T-cell (primary cell): ENCODE data around the gene GAS2L1. TPM values are rescaled to one million over a fixed set of nuclear protein-coding genes. Genes with fewer than 3 reads are reported as not detected.

Experiments used
- ATAC-seq, 4 experiments: fragments of 200-7000 bp in 3 of 4; fragments of 150-1000 bp in 1 of 4; cut with Tn5 transposase; replicated peaks in 1 of 4; 1 replicate in 3 of 4; 2 replicates in 1 of 4; pipeline ENCODE4 v1.10.0; 2021; ENCODE audit warnings: moderate library complexity in 3 of 4, mild to moderate bottlenecking in 2 of 4, moderate number of reproducible peaks in 1 of 4
- CTCF ChIA-PET, 2 donors: fragments of 300-600 bp; sonication (Branson Sonifier 250); formaldehyde crosslinking; loops; one replicate each; lab custom pipeline; 2022; ENCODE audit warnings: antibody characterized with exemption in 2 of 2; lab: Charles Lee
- POLR2A ChIA-PET, 2 donors: fragments of 300-600 bp; sonication (Branson Sonifier 250); formaldehyde crosslinking; loops; one replicate each; lab custom pipeline; 2022; ENCODE audit warnings: antibody characterized with exemption in 2 of 2; lab: Charles Lee
- DNase-seq, 35 experiments: peaks; one replicate each; pipeline versions ENCODE4 v3.0.0 to v3.0.0-alpha.2; 2013 to 2023
- H3K27ac ChIP-seq: one replicate; pipeline ENCODE4 v1.5.1; 2013; ENCODE audit warnings: low read length
- H3K27me3 ChIP-seq, 2 experiments: replicated peaks in 1 of 2; 1 replicate in 1 of 2; 2 replicates in 1 of 2; pipeline versions ENCODE4 v1.6.1 to v1.7.0; 2013; ENCODE audit warnings: low read length in 1 of 2, mixed read lengths in 1 of 2; ENCODE audit not compliant: control insufficient read depth in 2 of 2, insufficient read depth in 2 of 2; ENCODE audit errors: extremely low read depth in 1 of 2
- H3K36me3 ChIP-seq, 2 donors: 1 replicate in 1 of 2; 2 replicates in 1 of 2; pipeline versions ENCODE4 v1.6.1 to v1.7.0; 2013; ENCODE audit warnings: low read length in 1 of 2; ENCODE audit not compliant: control insufficient read depth in 2 of 2, insufficient read depth in 1 of 2; ENCODE audit errors: extremely low read depth in 1 of 2
- H3K4me1 ChIP-seq, 2 experiments: 1 replicate in 1 of 2; 2 replicates in 1 of 2; pipeline versions ENCODE4 v1.6.1 to v1.7.0; 2013; ENCODE audit warnings: low read length in 2 of 2, mixed read lengths in 1 of 2; ENCODE audit not compliant: insufficient read depth in 2 of 2, control insufficient read depth in 1 of 2; ENCODE audit errors: extremely low read depth in 1 of 2
- H3K4me3 ChIP-seq, 2 donors: 1 replicate in 1 of 2; 2 replicates in 1 of 2; pipeline versions ENCODE4 v1.5.1 to v1.7.0; 2013; ENCODE audit warnings: mild to moderate bottlenecking in 2 of 2, low read length in 1 of 2, moderate library complexity in 1 of 2; ENCODE audit not compliant: control insufficient read depth in 1 of 2; ENCODE audit errors: extremely low read depth in 1 of 2
- H3K9me3 ChIP-seq: 2 replicates; pipeline ENCODE4 v1.7.0; 2013
- H3K27ac Mint-ChIP-seq, 2 donors: one replicate each; pipeline ENCODE4 v1.8.0; 2020 to 2021; ENCODE audit warnings: mild to moderate bottlenecking in 2 of 2, mixed read lengths in 2 of 2
- H3K27me3 Mint-ChIP-seq, 2 donors: one replicate each; pipeline ENCODE4 v1.8.0; 2021 to 2022; ENCODE audit warnings: mixed read lengths in 2 of 2
- H3K36me3 Mint-ChIP-seq: one replicate; pipeline ENCODE4 v1.8.0; 2021; ENCODE audit warnings: mixed read lengths
- H3K4me1 Mint-ChIP-seq, 3 donors: one replicate each; pipeline ENCODE4 v1.8.0; 2020 to 2022; ENCODE audit warnings: mixed read lengths in 3 of 3, mild to moderate bottlenecking in 1 of 3
- H3K4me3 Mint-ChIP-seq, 3 donors: one replicate each; pipeline ENCODE4 v1.8.0; 2020 to 2022; ENCODE audit warnings: mild to moderate bottlenecking in 3 of 3, mixed read lengths in 3 of 3, moderate library complexity in 3 of 3
- H3K9me3 Mint-ChIP-seq, 3 donors: one replicate each; pipeline ENCODE4 v1.8.0; 2020 to 2022; ENCODE audit warnings: mixed read lengths in 3 of 3
- WGBS: methylation state at CpG from one replicate; pipeline ENCODE4 v1.1.5; 2013; ENCODE audit warnings: missing lambda C conversion rate; ENCODE audit not compliant: insufficient coverage; 5-methylcytosine and 5-hydroxymethylcytosine counted together
- total RNA-seq, 35 experiments: library from RNA in 6 of 35; stranded (reverse) in 6 of 35; fragments of 120-200 nt in 1 of 35; gene quantifications; one replicate each; pipeline versions ENCODE4 v1.2.1 to v1.2.4 and lab custom pipeline; 2013 to 2026

GAS2L1 gene
- total RNA-seq, 5 donors from 2014 or later (not counting 1 experiment from before 2014, with no cell fraction given), result 0.53 to 1.2 (median 0.85) TPM

GRCh38 chr22:29290061-29290460 lies 16.4 kb upstream of the GAS2L1 start:
- Histone ChIP-seq H3K27me3 (no peaks in the 10 kb centered on the region), H3K4me1 (no peaks in the 10 kb centered on the region), H3K36me3 (peaks cover 5 to 91% of the 10 kb centered on the region in 2 donors), H3K27ac (no peak overlapping the region), H3K4me3 (no peak overlapping the region), H3K9me3 (no peaks in the 10 kb centered on the region)
- Mint-ChIP-seq H3K36me3 (peaks cover 56% of the 10 kb centered on the region), H3K27ac (no peak overlapping the region), H3K4me1 (peaks cover 15 to 23% (median 19%) of the 10 kb centered on the region in 3 donors), H3K9me3 (no peaks in the 10 kb centered on the region), H3K27me3 (no peaks in the 10 kb centered on the region), H3K4me3 (no peak overlapping the region)
- no CpG with 5 or more reads among the region's 5 CpGs for WGBS
- DNase-seq, result no peak
- ChIA-PET CTCF (no interaction called here), POLR2A (no interaction called here)
- ATAC-seq, result no peak

GRCh38 chr22:29291215-29291614 lies 15.2 kb upstream of the GAS2L1 start:
- 100% methylated on average over 1 of the region's 7 CpGs for WGBS
- no peaks in the 10 kb centered on the region for H3K27me3 ChIP-seq
- H3K4me3 ChIP-seq, result no peak overlapping the region
- Mint-ChIP-seq H3K9me3 (no peaks in the 10 kb centered on the region), H3K4me3 (no peak overlapping the region), H3K36me3 (peaks cover 57% of the 10 kb centered on the region), H3K27ac (no peak overlapping the region), H3K4me1 (peaks cover 10 to 23% (median 17%) of the 10 kb centered on the region in 3 donors), H3K27me3 (no peaks in the 10 kb centered on the region)
- ChIA-PET POLR2A (no interaction called here), CTCF (no interaction called here)
- ATAC-seq (no peak), DNase-seq (no peak)
- no peaks in the 10 kb centered on the region for H3K4me1 ChIP-seq
- H3K36me3 ChIP-seq, result peaks cover 13 to 93% of the 10 kb centered on the region in 2 donors
- no peaks in the 10 kb centered on the region for H3K9me3 ChIP-seq
- no peak overlapping the region for H3K27ac ChIP-seq

GRCh38 chr22:29292379-29292778 lies 14.1 kb upstream of the GAS2L1 start:
- no peak for DNase-seq
- Histone ChIP-seq H3K4me3 (no peak overlapping the region), H3K4me1 (no peaks in the 10 kb centered on the region), H3K9me3 (no peaks in the 10 kb centered on the region), H3K36me3 (peaks cover 17 to 95% of the 10 kb centered on the region in 2 donors), H3K27ac (no peak overlapping the region), H3K27me3 (no peaks in the 10 kb centered on the region)
- Mint-ChIP-seq H3K36me3 (peaks cover 54% of the 10 kb centered on the region), H3K4me1 (peaks cover 10 to 16% (median 12%) of the 10 kb centered on the region in 3 donors), H3K27ac (no peak overlapping the region), H3K4me3 (no peak overlapping the region), H3K27me3 (no peaks in the 10 kb centered on the region), H3K9me3 (no peaks in the 10 kb centered on the region)
- ChIA-PET CTCF (no interaction called here), POLR2A (no interaction called here)
- ATAC-seq, result no peak

GRCh38 chr22:29298641-29299040 lies 7.8 kb upstream of the GAS2L1 start:
- Histone ChIP-seq H3K27me3 (no peaks in the 10 kb centered on the region), H3K36me3 (peaks cover 21 to 69% of the 10 kb centered on the region in 2 donors), H3K9me3 (no peaks in the 10 kb centered on the region), H3K27ac (no peak overlapping the region), H3K4me1 (no peaks in the 10 kb centered on the region), H3K4me3 (no peak overlapping the region)
- ATAC-seq, result no peak
- CTCF ChIA-PET, result no interaction called here
- no peak overlapping the region for H3K27ac Mint-ChIP-seq
- peaks cover 0 to 2% (median 0%) of the 10 kb centered on the region in 3 donors for H3K4me1 Mint-ChIP-seq
- peaks cover 42% of the 10 kb centered on the region for H3K36me3 Mint-ChIP-seq
- DNase-seq, result no peak
- POLR2A ChIA-PET, result no interaction called here
- no peak overlapping the region for H3K4me3 Mint-ChIP-seq
- H3K9me3 Mint-ChIP-seq, result no peaks in the 10 kb centered on the region
- no CpG with 5 or more reads among the region's 8 CpGs for WGBS
- H3K27me3 Mint-ChIP-seq, result no peaks in the 10 kb centered on the region

GRCh38 chr22:29299136-29299900 lies 7.1 kb upstream of the GAS2L1 start:
- WGBS, result 85% methylated on average over 17 of the region's 19 CpGs
- no peak overlapping the region for H3K4me3 Mint-ChIP-seq
- peaks cover 0 to 2% (median 0%) of the 10 kb centered on the region in 3 donors for H3K4me1 Mint-ChIP-seq
- H3K4me3 ChIP-seq, result no peak overlapping the region
- no peaks in the 10 kb centered on the region for H3K27me3 Mint-ChIP-seq
- peaks cover 21 to 64% of the 10 kb centered on the region in 2 donors for H3K36me3 ChIP-seq
- H3K27ac ChIP-seq, result no peak overlapping the region
- peak overlapping the region in 1 of 2 donors; percentile 20 for H3K27ac Mint-ChIP-seq
- H3K9me3 ChIP-seq, result no peaks in the 10 kb centered on the region
- peaks cover 0 to 4% of the 10 kb centered on the region in 2 experiments for H3K27me3 ChIP-seq
- ChIA-PET POLR2A (interaction anchor here in 1 of 2 donors (0.7 kb wide), 1 partner anchor 12 kb away, joined by 3 read pairs; no protein-coding TSS in a partner anchor), CTCF (no interaction called here)
- ATAC-seq (no peak), DNase-seq (no peak)
- no peaks in the 10 kb centered on the region for H3K9me3 Mint-ChIP-seq
- H3K4me1 ChIP-seq, result no peaks in the 10 kb centered on the region
- H3K36me3 Mint-ChIP-seq, result peaks cover 42% of the 10 kb centered on the region

- CTCF ChIA-PET, result no interaction called here
- POLR2A ChIA-PET, result no interaction called here
- Mint-ChIP-seq H3K9me3 (no peaks in the 10 kb centered on the region), H3K27ac (no peak overlapping the region), H3K36me3 (peaks cover 42% of the 10 kb centered on the region), H3K4me1 (peaks cover 0 to 4% (median 0%) of the 10 kb centered on the region in 3 donors), H3K27me3 (peaks cover 6 to 7% of the 10 kb centered on the region in 2 donors), H3K4me3 (no peak overlapping the region)
- Histone ChIP-seq H3K4me3 (no peak overlapping the region), H3K4me1 (no peaks in the 10 kb centered on the region), H3K27ac (no peak overlapping the region), H3K27me3 (peaks cover 0 to 14% of the 10 kb centered on the region in 2 experiments), H3K36me3 (peaks cover 18 to 52% of the 10 kb centered on the region in 2 donors), H3K9me3 (no peaks in the 10 kb centered on the region)
- WGBS, result 70% methylated on average over 3 of the region's 4 CpGs
- DNase-seq (no peak), ATAC-seq (no peak)
These were observed 6.0 kb upstream of the GAS2L1 start for GRCh38 chr22:29300467-29300806.
